Epithelial cell of esophagus (primary cell): ENCODE measurements around the gene DPP7.

Experiments
- DNase-seq: peaks from one replicate; pipeline ENCODE4 v3.0.0; 2010; ENCODE audit warnings: low read depth
- H3K4me3 ChIP-seq: 2 replicates; pipeline ENCODE4 v1.5.1; 2011; ENCODE audit warnings: mild to moderate bottlenecking, low read length, control low read depth
- CTCF ChIP-seq: IDR thresholded peaks from 2 replicates; pipeline ENCODE4 v1.5.1; 2011; ENCODE audit warnings: low read depth, mild to moderate bottlenecking, low read length, control low read depth, inconsistent platforms; ENCODE audit not compliant: insufficient read depth; ENCODE audit errors: missing control alignments

The DPP7 gene

GRCh38 chr9:137116728-137117127, 2.2 kb upstream of the DPP7 start:
- no peak for DNase-seq
- H3K4me3 ChIP-seq = no peak overlapping the region
- TF ChIP-seq CTCF = no peak

GRCh38 chr9:137116027-137116507, 1.5 kb upstream of the DPP7 start:
- no peak for TF ChIP-seq CTCF
- no peak for DNase-seq
- H3K4me3 ChIP-seq = no peak overlapping the region

GRCh38 chr9:137115394-137116026, 977 bp upstream of the DPP7 start:
- no peak overlapping the region for H3K4me3 ChIP-seq
- DNase-seq = no peak
- no peak for TF ChIP-seq CTCF

- no peak for DNase-seq
- no peak for TF ChIP-seq CTCF
- H3K4me3 ChIP-seq = peak overlapping the region; percentile 48
Measured at GRCh38 chr9:137114220-137114612, 317 bp downstream of the DPP7 start.

GRCh38 chr9:137113385-137114159, 961 bp downstream of the DPP7 start:
- no peak for DNase-seq
- TF ChIP-seq CTCF = no peak
- H3K4me3 ChIP-seq = peak overlapping the region; percentile 27

- H3K4me3 ChIP-seq = no peak overlapping the region
- TF ChIP-seq CTCF = no peak
- DNase-seq = no peak
Measured at GRCh38 chr9:137112564-137113384, 1.8 kb downstream of the DPP7 start.
